Activated naive CD4-positive, alpha-beta T cell treated with anti-CD3 and anti-CD28 coated beads for 36 hours (primary cell): ENCODE measurements around the gene LRIG2. TPM values are rescaled to one million over a fixed set of nuclear protein-coding genes. Genes with fewer than 3 reads are reported as not detected.
"Not testable (repeated sequence)": the region's sequence is repeated elsewhere in the genome, so short reads cannot be mapped to it uniquely, and the experiment has no call there.

Experiments used
- CTCF ChIA-PET: fragments of 350-600 bp; sonication (Branson Sonifier 250); formaldehyde crosslinking; loops from one replicate; lab custom pipeline; 2021; ENCODE audit warnings: antibody characterized with exemption; lab: Charles Lee
- DNase-seq: peaks from one replicate; pipeline ENCODE4 v3.0.0-alpha.2; 2020
- H3K27ac Mint-ChIP-seq: one replicate; pipeline ENCODE4 v1.8.0; 2021; ENCODE audit warnings: mild to moderate bottlenecking, mixed read lengths
- H3K27me3 Mint-ChIP-seq: one replicate; pipeline ENCODE4 v1.8.0; 2021; ENCODE audit warnings: low read depth, mixed read lengths
- H3K36me3 Mint-ChIP-seq: one replicate; pipeline ENCODE4 v1.8.0; 2021; ENCODE audit warnings: low read depth, mixed read lengths
- H3K4me1 Mint-ChIP-seq: one replicate; pipeline ENCODE4 v1.8.0; 2021; ENCODE audit warnings: low read depth, mixed read lengths
- H3K4me3 Mint-ChIP-seq: one replicate; pipeline ENCODE4 v1.8.0; 2021; ENCODE audit warnings: mild to moderate bottlenecking, moderate library complexity, mixed read lengths
- H3K9me3 Mint-ChIP-seq: one replicate; pipeline ENCODE4 v1.8.0; 2021; ENCODE audit warnings: mixed read lengths
- intact Hi-C: fragments of 100-400 bp; cut with micrococcal nuclease; formaldehyde crosslinking; loops from one replicate; pipeline ENCODE4 v1.15.1; 2023
- total RNA-seq, 2 experiments: library from RNA; stranded (reverse); gene quantifications; one replicate each; pipeline ENCODE4 v1.2.3, GENCODE V29; 2021

Gene LRIG2
- total RNA-seq, 2 experiments from 2014 or later: 7.7 to 9.1 TPM

DNA sequence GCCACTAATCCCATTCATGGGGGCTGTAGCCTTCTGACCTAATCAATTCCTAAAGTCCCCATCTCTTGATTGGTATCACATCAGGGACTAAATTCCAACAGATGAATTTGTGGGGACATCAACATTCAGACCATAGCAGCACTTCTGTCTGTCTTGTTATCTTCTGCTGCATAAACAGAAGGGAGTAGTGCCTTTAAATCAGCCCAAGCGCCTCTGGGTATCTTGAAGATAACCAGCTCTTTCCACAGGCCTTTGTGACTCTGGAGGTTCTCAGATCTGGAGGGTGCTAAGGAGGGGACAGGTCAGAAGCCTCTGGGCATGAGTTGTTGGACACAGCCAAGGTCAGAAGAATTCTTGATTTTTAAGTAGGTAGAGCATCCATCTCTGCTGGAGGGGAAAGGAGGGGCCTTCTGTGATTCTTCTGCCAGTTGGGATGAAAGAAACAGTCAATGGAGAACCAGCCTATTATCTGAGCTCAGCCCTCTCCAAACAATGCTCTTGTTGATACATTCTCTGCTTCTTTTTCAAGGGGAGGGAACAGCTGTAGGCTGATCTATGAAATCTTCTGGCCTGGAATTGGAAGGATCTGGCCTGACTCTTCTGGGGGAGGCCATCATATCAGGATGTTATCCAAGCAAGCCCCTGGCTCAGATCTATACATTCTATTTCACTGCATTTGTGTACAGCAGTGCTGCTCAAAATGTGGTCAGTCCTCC lies 31.3 kb upstream of the LRIG2 start:
- peaks cover 21% of the 10 kb centered on the region for H3K4me1 Mint-ChIP-seq
- no peaks in the 10 kb centered on the region for H3K36me3 Mint-ChIP-seq
- CTCF ChIA-PET: interaction anchor here (0.7 to 3.0 kb wide), 11 partner anchors 14 to 326 kb away, joined by 3 to 26 read pairs (median 4); partner anchors contain the start of genes LRIG2 and PPM1J
- no peak overlapping the region for H3K4me3 Mint-ChIP-seq
- no peaks in the 10 kb centered on the region for H3K9me3 Mint-ChIP-seq
- H3K27ac Mint-ChIP-seq: no peak overlapping the region
- H3K27me3 Mint-ChIP-seq: peaks cover 2% of the 10 kb centered on the region
- intact Hi-C loops: loop anchor here (1.0 to 2.0 kb wide), 5 partner anchors 85 to 325 kb away; partner anchors contain the start of gene SLC16A1
- DNase-seq: no peak

DNA sequence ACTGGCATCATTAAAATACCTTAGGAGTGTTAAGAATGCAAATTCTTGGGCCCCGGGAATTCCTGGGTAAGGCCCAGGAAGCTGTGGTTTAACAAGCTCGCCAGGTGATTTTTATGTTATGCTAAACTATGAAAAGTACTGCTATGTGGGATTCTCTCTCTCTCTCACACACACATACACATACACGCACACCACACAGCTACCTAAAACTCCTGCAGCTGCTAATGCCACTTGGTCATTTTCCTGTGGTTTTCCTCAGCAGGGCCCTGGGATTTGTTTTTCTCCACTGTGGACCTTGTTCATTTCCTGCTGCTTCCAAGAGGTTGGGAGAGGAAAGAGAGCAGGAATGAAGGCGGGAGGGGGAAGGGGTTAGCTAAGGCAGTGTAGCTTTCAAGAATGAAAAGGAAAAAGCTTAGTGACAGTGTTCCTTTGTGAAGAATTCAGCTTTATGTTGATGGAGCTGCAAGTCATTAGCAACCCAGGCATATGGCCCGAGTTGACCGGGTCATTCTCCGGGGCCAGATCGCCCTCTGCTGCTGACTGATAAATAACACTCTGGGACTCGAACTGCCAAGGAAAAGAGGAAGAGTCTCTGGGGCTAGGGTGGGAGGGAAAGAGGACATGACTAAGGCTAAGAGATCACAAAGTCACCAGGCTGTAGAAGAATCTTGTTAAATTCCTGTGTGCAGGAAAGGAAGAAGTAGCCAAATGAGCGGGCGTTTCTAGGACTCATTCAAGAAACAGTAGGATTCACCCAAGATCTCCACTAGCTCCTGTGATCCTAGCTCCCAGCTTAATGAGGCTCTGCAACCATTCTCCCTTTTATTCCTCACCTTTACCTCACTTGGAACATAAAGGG lies 30.5 kb upstream of the LRIG2 start:
- peak overlapping the region; percentile 73 for H3K27ac Mint-ChIP-seq
- H3K36me3 Mint-ChIP-seq: no peaks in the 10 kb centered on the region
- H3K4me1 Mint-ChIP-seq: peaks cover 26% of the 10 kb centered on the region
- CTCF ChIA-PET: interaction anchor here (0.6 to 3.0 kb wide), 12 partner anchors 15 to 327 kb away, joined by 3 to 26 read pairs (median 4); partner anchors contain the start of genes LRIG2 and PPM1J
- no peaks in the 10 kb centered on the region for H3K9me3 Mint-ChIP-seq
- DNase-seq: peak; percentile 65
- intact Hi-C loops: loop anchor here (1.0 to 2.0 kb wide), 5 partner anchors 86 to 326 kb away; partner anchors contain the start of gene SLC16A1
- no peak overlapping the region for H3K4me3 Mint-ChIP-seq
- peaks cover 2% of the 10 kb centered on the region for H3K27me3 Mint-ChIP-seq

DNA sequence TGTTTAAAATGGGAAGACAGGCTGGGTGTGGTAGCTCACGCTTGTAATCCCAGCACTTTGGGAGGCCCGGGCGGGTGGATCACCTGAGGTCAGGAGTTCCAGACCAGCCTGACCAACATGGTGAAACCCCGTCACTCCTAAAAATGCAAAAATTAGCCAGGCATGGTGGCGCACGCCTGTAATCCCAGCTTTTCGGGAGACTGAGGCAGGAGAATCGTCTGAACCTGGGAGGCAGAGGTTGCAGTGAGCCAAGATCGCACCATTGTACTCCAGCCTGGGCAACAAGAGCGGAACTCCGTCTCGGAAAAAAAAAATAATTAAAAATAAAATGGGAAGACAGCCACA lies 29.9 kb upstream of the LRIG2 start:
- peaks cover 26% of the 10 kb centered on the region for H3K4me1 Mint-ChIP-seq
- H3K27ac Mint-ChIP-seq, H3K9me3 Mint-ChIP-seq, DNase-seq, H3K27me3 Mint-ChIP-seq, H3K4me3 Mint-ChIP-seq, H3K36me3 Mint-ChIP-seq: not testable (repeated sequence)
- CTCF ChIA-PET: interaction anchor here (0.6 to 3.0 kb wide), 6 partner anchors 30 to 328 kb away, joined by 3 to 26 read pairs (median 6); partner anchors contain the start of genes LRIG2 and PPM1J
- intact Hi-C loops: loop anchor here (2.0 kb wide), 2 partner anchors 138 to 326 kb away; no protein-coding TSS in a partner anchor

DNA sequence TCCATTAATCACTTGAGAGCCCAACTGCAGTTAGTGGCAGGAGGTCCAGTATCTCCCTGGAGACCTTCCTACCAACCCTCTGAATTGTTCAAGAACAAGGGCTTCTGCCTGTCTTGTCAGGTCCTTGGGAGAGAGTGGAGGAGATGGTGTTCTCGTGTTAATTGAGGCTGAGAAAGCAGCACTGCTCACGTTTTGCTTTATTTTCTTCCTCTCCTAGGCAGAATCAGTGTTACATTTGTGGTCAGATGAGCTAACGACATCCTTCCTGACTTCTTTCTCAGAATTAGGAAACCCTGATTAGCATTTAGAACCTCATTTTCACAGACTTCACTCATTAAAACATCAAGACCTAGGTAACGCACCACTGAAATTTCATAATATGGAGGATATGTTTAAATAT lies 26.4 kb upstream of the LRIG2 start:
- intact Hi-C loops: loop anchor here (2.0 kb wide), 1 partner anchor 26 kb away; the partner anchor contains the start of gene LRIG2
- Mint-ChIP-seq H3K9me3 (no peaks in the 10 kb centered on the region), H3K4me3 (no peak overlapping the region), H3K27me3 (peaks cover 2% of the 10 kb centered on the region), H3K27ac (peak overlapping the region; percentile 64), H3K4me1 (peaks cover 33% of the 10 kb centered on the region), H3K36me3 (no peaks in the 10 kb centered on the region)
- peak; percentile 31 for DNase-seq
- CTCF ChIA-PET: interaction anchor here (0.6 to 2.1 kb wide), 2 partner anchors 8 to 26 kb away, joined by 3 to 5 read pairs; partner anchors contain the start of gene LRIG2

DNA sequence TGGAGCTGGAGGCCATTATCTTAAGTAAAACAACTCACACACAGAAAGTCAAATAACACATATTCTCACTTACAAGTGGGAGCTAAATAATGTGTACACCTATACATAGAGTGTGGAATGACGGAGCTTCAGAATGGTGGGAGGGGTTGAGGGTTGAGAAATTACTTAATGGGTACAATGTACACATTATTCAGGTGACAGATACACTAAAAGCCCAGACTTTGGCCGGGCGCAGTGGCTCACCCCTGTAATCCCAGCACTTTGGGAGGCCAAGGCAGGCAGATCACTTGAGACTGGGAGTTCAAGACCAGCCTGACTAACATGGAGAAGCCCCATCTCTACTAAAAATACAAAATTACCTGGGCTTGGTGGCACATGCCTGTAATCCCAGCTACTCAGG lies 24.9 kb upstream of the LRIG2 start:
- Mint-ChIP-seq H3K36me3 (no peaks in the 10 kb centered on the region), H3K27ac (no peak overlapping the region), H3K4me3 (no peak overlapping the region), H3K4me1 (peaks cover 18% of the 10 kb centered on the region), H3K27me3 (peaks cover 2% of the 10 kb centered on the region), H3K9me3 (no peaks in the 10 kb centered on the region)
- intact Hi-C loops: no loop called here
- CTCF ChIA-PET: interaction anchor here (0.6 kb wide), 1 partner anchor 110 kb away, joined by 4 read pairs; no protein-coding TSS in a partner anchor
- no peak for DNase-seq

DNA sequence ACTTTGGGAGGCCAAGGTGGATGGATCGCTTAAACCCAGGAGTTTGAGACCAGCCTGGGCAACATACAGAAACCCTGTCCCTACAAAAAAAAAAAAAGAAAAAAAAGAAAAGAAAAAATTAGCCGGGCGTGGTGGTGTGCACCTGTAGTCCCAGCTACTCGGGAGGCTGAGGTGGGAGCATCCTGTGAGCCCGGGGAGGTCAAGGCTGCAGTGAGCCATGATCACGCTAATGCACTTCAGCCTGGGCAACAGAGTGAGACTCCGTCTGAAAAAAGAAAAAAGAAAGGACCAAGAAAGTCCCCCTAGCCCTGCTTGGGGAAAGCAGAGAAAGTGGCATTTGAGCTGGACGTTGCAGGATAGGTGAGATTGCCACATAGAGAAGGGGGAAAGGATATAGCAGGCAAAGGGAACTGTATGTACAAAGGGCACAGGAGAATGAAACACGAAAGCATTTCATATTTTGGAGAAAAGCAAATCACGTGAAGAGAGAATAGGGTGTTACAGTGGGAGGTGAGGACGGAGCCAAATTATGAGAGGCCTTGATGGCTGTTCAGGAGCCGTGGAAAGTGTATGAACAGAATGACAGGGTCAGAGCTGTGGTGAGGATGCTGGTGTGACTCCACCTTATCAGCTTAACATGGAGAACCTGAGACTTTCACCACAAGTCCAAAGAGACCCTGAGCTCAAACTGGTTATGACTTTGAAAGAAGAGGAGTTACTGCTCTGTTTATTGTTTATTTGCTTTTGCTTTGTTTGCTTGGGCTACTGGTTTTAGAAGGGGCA lies 19.5 kb upstream of the LRIG2 start:
- no peaks in the 10 kb centered on the region for H3K27me3 Mint-ChIP-seq
- peaks cover 7% of the 10 kb centered on the region for H3K4me1 Mint-ChIP-seq
- H3K9me3 Mint-ChIP-seq: no peaks in the 10 kb centered on the region
- DNase-seq: no peak
- H3K4me3 Mint-ChIP-seq: no peak overlapping the region
- no peak overlapping the region for H3K27ac Mint-ChIP-seq
- CTCF ChIA-PET: interaction anchor here (1.0 kb wide), 1 partner anchor 20 kb away, joined by 3 read pairs; the partner anchor contains the start of gene LRIG2
- H3K36me3 Mint-ChIP-seq: no peaks in the 10 kb centered on the region
- intact Hi-C loops: no loop called here

DNA sequence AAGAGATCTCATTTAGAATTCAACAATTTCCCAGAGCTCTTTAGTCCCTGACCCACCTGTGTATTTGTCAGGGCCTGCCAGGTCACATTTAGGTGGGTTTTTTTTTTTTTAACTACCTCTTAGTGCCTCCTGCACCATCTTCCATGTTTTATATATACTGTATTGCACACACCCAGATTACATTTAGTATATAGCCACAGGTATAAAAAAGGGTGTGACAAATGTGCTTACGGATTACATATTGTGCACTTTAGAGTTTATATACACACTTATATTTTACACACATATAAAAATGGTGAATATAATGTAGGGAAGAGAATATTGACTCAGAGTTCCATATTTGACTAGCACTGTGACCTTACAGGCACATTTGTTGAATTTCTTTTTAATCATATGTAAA lies 17.4 kb upstream of the LRIG2 start:
- intact Hi-C loops: no loop called here
- H3K9me3 Mint-ChIP-seq: no peaks in the 10 kb centered on the region
- CTCF ChIA-PET: interaction anchor here (3.2 kb wide), 1 partner anchor 17 kb away, joined by 19 read pairs; the partner anchor contains the start of gene LRIG2
- H3K4me3 Mint-ChIP-seq: no peak overlapping the region
- H3K4me1 Mint-ChIP-seq: peaks cover 6% of the 10 kb centered on the region
- no peak for DNase-seq
- no peaks in the 10 kb centered on the region for H3K36me3 Mint-ChIP-seq
- H3K27ac Mint-ChIP-seq: no peak overlapping the region
- H3K27me3 Mint-ChIP-seq: no peaks in the 10 kb centered on the region

DNA sequence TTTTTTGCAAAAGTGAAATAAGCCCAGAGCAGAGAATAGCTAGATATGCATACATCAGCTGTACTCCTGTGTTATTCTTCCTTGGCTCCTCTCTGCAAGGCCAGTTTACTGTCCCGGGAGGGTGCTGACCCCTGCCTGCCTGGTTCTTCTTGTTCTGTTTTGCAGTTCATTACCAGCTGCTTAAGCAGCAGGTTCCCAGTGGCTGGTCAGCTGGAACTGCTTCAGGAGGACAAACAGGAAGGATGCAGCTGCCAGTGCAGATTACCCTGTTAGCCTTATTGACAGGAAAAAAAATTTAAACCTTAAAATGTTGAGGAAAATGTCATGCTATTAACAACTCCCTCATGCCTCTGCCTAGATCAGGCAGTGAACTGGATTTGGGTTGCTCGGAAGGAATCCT lies 16.0 kb upstream of the LRIG2 start:
- Mint-ChIP-seq H3K27me3 (no peaks in the 10 kb centered on the region), H3K27ac (no peak overlapping the region)
- CTCF ChIA-PET: interaction anchor here (0.6 to 3.2 kb wide), 4 partner anchors 11 to 120 kb away, joined by 3 to 19 read pairs (median 3); partner anchors contain the start of gene LRIG2

DNA sequence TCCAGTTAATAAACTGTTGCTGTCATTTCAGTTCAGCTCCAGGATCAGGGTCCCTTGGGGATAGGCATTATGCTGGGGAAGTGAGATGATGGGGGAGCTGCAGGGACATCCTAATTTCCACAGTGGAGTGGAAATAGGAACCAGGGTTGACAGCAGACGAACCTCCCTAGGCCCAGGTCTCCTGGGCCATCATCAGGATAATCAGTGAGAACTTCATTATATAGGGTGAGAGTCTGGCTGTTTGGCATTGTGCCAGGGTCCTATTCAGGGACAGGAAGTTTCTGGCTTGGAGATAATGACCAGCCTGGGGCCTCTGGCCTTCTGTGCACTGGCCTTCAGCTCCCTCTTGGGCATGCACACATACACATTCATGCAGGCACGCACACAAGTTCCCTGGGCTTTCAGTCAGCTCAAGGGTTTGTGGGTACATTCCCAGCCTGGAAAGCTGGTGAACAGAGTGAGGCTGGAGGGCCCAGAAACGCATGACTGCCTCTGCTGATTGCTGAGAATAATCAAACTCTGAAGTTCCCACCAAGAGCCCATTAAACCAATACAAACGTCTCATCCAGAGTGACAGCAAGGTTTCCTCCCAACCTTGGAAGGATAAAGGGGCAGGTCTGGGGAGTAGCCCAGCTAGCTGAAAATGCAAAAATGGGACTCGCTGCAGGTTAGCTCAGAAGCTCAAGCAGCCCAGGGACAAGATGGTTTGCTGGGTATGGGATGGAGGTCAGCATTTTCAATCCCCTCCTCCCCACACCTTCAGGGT lies 13.9 kb upstream of the LRIG2 start:
- no peaks in the 10 kb centered on the region for H3K27me3 Mint-ChIP-seq

More for the DNA sequence above, 16.0 kb upstream of the LRIG2 start:
- intact Hi-C loops: no loop called here
- no peak for DNase-seq
- H3K9me3 Mint-ChIP-seq: no peaks in the 10 kb centered on the region
- no peaks in the 10 kb centered on the region for H3K36me3 Mint-ChIP-seq
- no peak overlapping the region for H3K4me3 Mint-ChIP-seq
- no peaks in the 10 kb centered on the region for H3K4me1 Mint-ChIP-seq

DNA sequence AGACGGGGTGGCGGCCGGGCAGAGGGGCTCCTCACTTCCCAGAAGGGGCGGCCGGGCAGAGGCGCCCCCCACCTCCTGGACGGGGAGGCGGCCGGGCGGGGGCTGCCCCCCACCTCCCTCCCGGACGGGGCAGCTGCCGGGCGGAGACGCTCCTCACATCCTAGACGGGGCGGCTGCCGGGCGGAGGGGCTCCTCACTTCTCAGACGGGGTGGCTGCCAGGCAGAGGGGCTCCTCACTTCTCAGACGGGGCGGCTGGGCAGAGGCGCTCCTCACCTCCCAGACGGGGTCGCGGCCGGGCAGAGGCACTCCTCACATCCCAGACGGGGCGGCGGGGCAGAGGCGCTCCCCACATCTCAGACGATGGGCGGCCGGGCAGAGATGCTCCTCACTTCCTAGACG lies 9.5 kb upstream of the LRIG2 start:
- H3K4me3 Mint-ChIP-seq, H3K27ac Mint-ChIP-seq, intact Hi-C loops, H3K4me1 Mint-ChIP-seq, H3K36me3 Mint-ChIP-seq, H3K9me3 Mint-ChIP-seq, H3K27me3 Mint-ChIP-seq, CTCF ChIA-PET, DNase-seq: not testable (repeated sequence)

More for the DNA sequence above, 13.9 kb upstream of the LRIG2 start:
- DNase-seq: no peak
- H3K4me1 Mint-ChIP-seq: no peaks in the 10 kb centered on the region
- intact Hi-C loops: no loop called here
- no peak overlapping the region for H3K27ac Mint-ChIP-seq
- CTCF ChIA-PET: interaction anchor here (2.2 kb wide), 1 partner anchor 14 kb away, joined by 13 read pairs; the partner anchor contains the start of gene LRIG2
- no peaks in the 10 kb centered on the region for H3K36me3 Mint-ChIP-seq
- no peaks in the 10 kb centered on the region for H3K9me3 Mint-ChIP-seq
- H3K4me3 Mint-ChIP-seq: no peak overlapping the region
